Measurements from ENCODE around the gene RTN4. TPM values are rescaled to one million over a fixed set of nuclear protein-coding genes. Genes with fewer than 3 reads are reported as not detected.

The RTN4 gene
- total and polyA plus RNA-seq, 2 of the 4 experiments (the other 2 are of a cell fraction) = 77.8 to 588 TPM

- no peak overlapping the region for H2BK15ac ChIP-seq (ENCODE audit: low read depth, low read length)
- ChIA-PET CTCF (no interaction called here), POLR2A (ENCODE audit: unreplicated experiment) (interaction anchor here (1.0 kb wide), 1 partner anchor 49 kb away, joined by 3 read pairs; the partner anchor contains the start of gene RTN4)
- H3K4ac ChIP-seq (ENCODE audit: low read depth, low read length) = no peak overlapping the region; the same call in 1 of the 2 replicates
- peak overlapping the region; percentile 86 for H2BK5ac ChIP-seq (ENCODE audit: low read depth, low read length, poor library complexity, severe bottlenecking)
- H3K4me2 ChIP-seq (ENCODE audit: low read depth, low read length) = peak overlapping the region; percentile 66; the same call in 1 of the 2 replicates
- H3K4me3 ChIP-seq (ENCODE audit: insufficient read depth, low read depth, low read length) = no peak overlapping the region
- dilution Hi-C loops (cut with HindIII; ENCODE audit: low sequenced_read_pairs, unreplicated experiment) = loop anchor here (25.0 kb wide), 1 partner anchor 161 kb away; no protein-coding TSS in a partner anchor
- H3K56ac ChIP-seq (ENCODE audit: extremely low read depth, insufficient read depth, low read length) = no peak overlapping the region
- peaks cover under 1% of the 10 kb centered on the region; the same call in 1 of the 2 replicates for H3K36me3 ChIP-seq (ENCODE audit: control insufficient read depth, insufficient read depth, low read length)
- no CpG with 5 or more reads among the region's 2 CpGs for WGBS, 2 experiments (ENCODE audit: extremely low coverage in 2 of 2, insufficient read length in 1 of 2)
- H3K4me1 ChIP-seq (ENCODE audit: control insufficient read depth, insufficient read depth, low read length) = peaks cover 15% of the 10 kb centered on the region
- H3K23ac ChIP-seq (ENCODE audit: low read depth, low read length) = peak overlapping the region; percentile 18; the same call in 1 of the 2 replicates
- no TSS peak for BruUV-seq (replicated peaks)
- no peaks in the 10 kb centered on the region for H3K9me3 ChIP-seq (ENCODE audit: control insufficient read depth, insufficient read depth, low read length)
- peaks cover 98% of the 10 kb centered on the region for H4K20me1 ChIP-seq (ENCODE audit: insufficient read depth, low read length)
- H2AK5ac ChIP-seq (ENCODE audit: low read depth, low read length) = no peak overlapping the region
- peak overlapping the region; percentile 5; the same call in 1 of the 2 replicates for H2BK120ac ChIP-seq (ENCODE audit: low read depth, low read length)
- ATAC-seq (ENCODE audit: low read depth) = peak; percentile 5
- no peak overlapping the region for H4K91ac ChIP-seq (ENCODE audit: insufficient read depth, low read depth, low read length)
- peak overlapping the region in 1 of 2 experiments; percentile 58; a peak in 1 of 4 replicates for H4K8ac ChIP-seq (ENCODE audit: low read depth in 2 of 2, low read length in 2 of 2)
- DNase-seq = no peak
- intact Hi-C loops (cut with micrococcal nuclease) = no loop called here
- H3K27me3 ChIP-seq (ENCODE audit: control insufficient read depth, insufficient read depth, low read length) = no peaks in the 10 kb centered on the region
- H3K14ac ChIP-seq (replicated peaks; ENCODE audit: low read depth, low read length) = peak overlapping the region; percentile 48; the same call in 1 of the 2 replicates
- no peak overlapping the region for H2AK9ac ChIP-seq (replicated peaks; ENCODE audit: low read depth, low read length, poor library complexity)
- peak overlapping the region; percentile 68 for H3K27ac ChIP-seq (ENCODE audit: insufficient read depth, low read length)
- H4K5ac ChIP-seq (ENCODE audit: low read depth, low read length) = no peak overlapping the region
- 0 out of 2 replicates have a peak, but pooled peaks cover 4% of the 10 kb centered on the region for H3K9me1 ChIP-seq (ENCODE audit: insufficient read depth, low read length)
- peak overlapping the region; percentile 27; the same call in 1 of the 2 replicates for H3K9ac ChIP-seq (ENCODE audit: low read depth, low read length)
- in situ Hi-C loops (cut with MboI; ENCODE audit: low sequenced_read_pairs) = no loop called here
- H3K18ac ChIP-seq (ENCODE audit: low read depth, low read length) = no peak overlapping the region
- no peak overlapping the region for H2BK20ac ChIP-seq (ENCODE audit: low read depth, low read length)
- H2AFZ ChIP-seq (replicated peaks; ENCODE audit: low read length, poor library complexity) = no peak overlapping the region
- peaks cover 0 to 24% of the 10 kb centered on the region in 2 experiments; a peak in 2 of 4 replicates for H3K79me1 ChIP-seq (ENCODE audit: low read depth in 1 of 2, low read length in 2 of 2)
- no peak for TF ChIP-seq USF2 (IDR thresholded peaks at IDR 0.05; ENCODE audit: low read depth, low read length)
- no peak for TF ChIP-seq FOS (IDR thresholded peaks at IDR 0.05; ENCODE audit: low read depth, low read length)
- TF ChIP-seq MXI1 (IDR thresholded peaks at IDR 0.05; ENCODE audit: borderline replicate concordance, low read depth, low read length) = no peak
- no peak for TF ChIP-seq BHLHE40 (IDR thresholded peaks at IDR 0.05; ENCODE audit: low read depth, low read length)
- TF ChIP-seq RCOR1 (IDR thresholded peaks at IDR 0.05; ENCODE audit: insufficient replicate concordance, low read length) = no peak
- TF ChIP-seq, protein P1, sequence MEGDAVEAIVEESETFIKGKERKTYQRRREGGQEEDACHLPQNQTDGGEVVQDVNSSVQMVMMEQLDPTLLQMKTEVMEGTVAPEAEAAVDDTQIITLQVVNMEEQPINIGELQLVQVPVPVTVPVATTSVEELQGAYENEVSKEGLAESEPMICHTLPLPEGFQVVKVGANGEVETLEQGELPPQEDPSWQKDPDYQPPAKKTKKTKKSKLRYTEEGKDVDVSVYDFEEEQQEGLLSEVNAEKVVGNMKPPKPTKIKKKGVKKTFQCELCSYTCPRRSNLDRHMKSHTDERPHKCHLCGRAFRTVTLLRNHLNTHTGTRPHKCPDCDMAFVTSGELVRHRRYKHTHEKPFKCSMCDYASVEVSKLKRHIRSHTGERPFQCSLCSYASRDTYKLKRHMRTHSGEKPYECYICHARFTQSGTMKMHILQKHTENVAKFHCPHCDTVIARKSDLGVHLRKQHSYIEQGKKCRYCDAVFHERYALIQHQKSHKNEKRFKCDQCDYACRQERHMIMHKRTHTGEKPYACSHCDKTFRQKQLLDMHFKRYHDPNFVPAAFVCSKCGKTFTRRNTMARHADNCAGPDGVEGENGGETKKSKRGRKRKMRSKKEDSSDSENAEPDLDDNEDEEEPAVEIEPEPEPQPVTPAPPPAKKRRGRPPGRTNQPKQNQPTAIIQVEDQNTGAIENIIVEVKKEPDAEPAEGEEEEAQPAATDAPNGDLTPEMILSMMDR (conservative IDR thresholded peaks at IDR 0.05; ENCODE audit: low read depth, low read length) = no peak
- no peak for TF ChIP-seq POLR2A (IDR thresholded peaks at IDR 0.05; ENCODE audit: low read depth, low read length)
- no peak for TF ChIP-seq MAZ (IDR thresholded peaks at IDR 0.05; ENCODE audit: borderline replicate concordance, low read depth, low read length)
- TF ChIP-seq RAD21 (IDR thresholded peaks at IDR 0.05; ENCODE audit: low read length) = no peak
- TF ChIP-seq MAFK (IDR thresholded peaks at IDR 0.05; ENCODE audit: low read depth, low read length) = no peak
- no peak for TF ChIP-seq NFE2L2 (IDR thresholded peaks at IDR 0.05; ENCODE audit: low read depth, low read length)
- TF ChIP-seq, protein P2, sequence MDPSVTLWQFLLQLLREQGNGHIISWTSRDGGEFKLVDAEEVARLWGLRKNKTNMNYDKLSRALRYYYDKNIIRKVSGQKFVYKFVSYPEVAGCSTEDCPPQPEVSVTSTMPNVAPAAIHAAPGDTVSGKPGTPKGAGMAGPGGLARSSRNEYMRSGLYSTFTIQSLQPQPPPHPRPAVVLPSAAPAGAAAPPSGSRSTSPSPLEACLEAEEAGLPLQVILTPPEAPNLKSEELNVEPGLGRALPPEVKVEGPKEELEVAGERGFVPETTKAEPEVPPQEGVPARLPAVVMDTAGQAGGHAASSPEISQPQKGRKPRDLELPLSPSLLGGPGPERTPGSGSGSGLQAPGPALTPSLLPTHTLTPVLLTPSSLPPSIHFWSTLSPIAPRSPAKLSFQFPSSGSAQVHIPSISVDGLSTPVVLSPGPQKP (IDR thresholded peaks at IDR 0.05; ENCODE audit: borderline replicate concordance, low read depth, low read length) = no peak
- no peak for TF ChIP-seq SMC3 (IDR thresholded peaks at IDR 0.05; ENCODE audit: low read depth, low read length)
- no peak for TF ChIP-seq RFX5 (IDR thresholded peaks at IDR 0.05; ENCODE audit: low read depth, low read length)
- no peak for TF ChIP-seq CEBPB (IDR thresholded peaks at IDR 0.05; ENCODE audit: low read depth, low read length)
- TF ChIP-seq CHD1 (IDR thresholded peaks at IDR 0.05; ENCODE audit: low read depth, low read length) = no peak
Observed at GRCh38 chr2:55001716-55002115, 48.5 kb downstream of the RTN4 start.
